SU-DHL-6 (cell line): Measurements from ENCODE around the gene FSTL4.

ENCODE experiments used
- H2AFZ ChIP-seq: fragments of 200-600 bp; sonication (generic); 2 replicates; pipeline ENCODE4 v1.6.1; 2014; ENCODE audit warnings: low read depth, mild to moderate bottlenecking, moderate library complexity, mixed read lengths, antibody characterized with exemption, low read length; ENCODE audit not compliant: severe bottlenecking
- H3F3A ChIP-seq: fragments of 200-600 bp; shearing (Covaris generic); 2 replicates; pipeline ENCODE4 v1.6.0; 2016; ENCODE audit warnings: antibody characterized with exemption, mild to moderate bottlenecking; ENCODE audit not compliant: insufficient read depth
- H3K27ac ChIP-seq: fragments of 200-600 bp; sonication (generic); 2 replicates; pipeline ENCODE4 v1.5.1; 2016; ENCODE audit warnings: low read depth, mild to moderate bottlenecking, low read length, moderate library complexity, mixed read lengths
- H3K27me3 ChIP-seq: fragments of 200-600 bp; sonication (generic), shearing (Covaris generic); 2 replicates; pipeline ENCODE4 v1.6.0; 2014; ENCODE audit warnings: mild to moderate bottlenecking, low read length
- H3K36me3 ChIP-seq: fragments of 200-600 bp; sonication (generic); 2 replicates; pipeline ENCODE4 v1.6.1; 2014; ENCODE audit warnings: mild to moderate bottlenecking, low read length, mixed read lengths
- H3K4me2 ChIP-seq: fragments of 300-600, 200-600 bp; shearing (Covaris generic), sonication (generic); 2 replicates; pipeline ENCODE4 v1.6.0; 2014; ENCODE audit warnings: low read length, low read depth, mild to moderate bottlenecking; ENCODE audit not compliant: poor library complexity, severe bottlenecking
- H3K4me3 ChIP-seq: fragments of 200-600 bp; sonication (generic); 2 replicates; pipeline ENCODE4 v1.5.1; 2014; ENCODE audit warnings: antibody characterized with exemption, low read length, mild to moderate bottlenecking, mixed read lengths; ENCODE audit not compliant: insufficient read depth, poor library complexity, severe bottlenecking
- H3K79me2 ChIP-seq: fragments of 200-600 bp; sonication (generic); 2 replicates; pipeline ENCODE4 v1.6.1; 2014; ENCODE audit warnings: mild to moderate bottlenecking, low read length, moderate library complexity; ENCODE audit not compliant: insufficient read depth
- H3K9ac ChIP-seq: fragments of 200-600 bp; sonication (generic); 2 replicates; pipeline ENCODE4 v1.7.0; 2014; ENCODE audit warnings: mild to moderate bottlenecking, low read length
- H3K9me2 ChIP-seq: fragments of 200-600 bp; sonication (generic); replicated peaks from 2 replicates; pipeline ENCODE4 v1.6.1; 2014; ENCODE audit warnings: low read length; ENCODE audit not compliant: insufficient read depth
- H3K9me3 ChIP-seq: fragments of 200-600 bp; sonication (generic); 2 replicates; pipeline ENCODE4 v1.6.1; 2014; ENCODE audit warnings: low read length, mixed read lengths; ENCODE audit not compliant: insufficient read depth
- H4K20me1 ChIP-seq: fragments of 200-600 bp; sonication (generic); 2 replicates; pipeline ENCODE4 v1.6.1; 2014; ENCODE audit warnings: low read depth, mild to moderate bottlenecking, antibody characterized with exemption, low read length, moderate library complexity, mixed read lengths
- EZH2phosphoT487 ChIP-seq: fragments of 200-600 bp; sonication (generic), shearing (Covaris generic); conservative IDR thresholded peaks from 2 replicates; pipeline ENCODE4 v1.6.1; 2018; ENCODE audit warnings: mild to moderate bottlenecking, antibody characterized with exemption, low read length, moderate library complexity, mixed read lengths
- TF ChIP-seq, protein P1 (sequence below): fragments of 200-600 bp; sonication (generic); IDR thresholded peaks from one replicate; pipeline ENCODE4 v1.5.1; 2017; ENCODE audit warnings: antibody characterized with exemption, mild to moderate bottlenecking, low read length, moderate library complexity; ENCODE audit not compliant: insufficient read depth, poor library complexity, severe bottlenecking

Gene FSTL4

DNA sequence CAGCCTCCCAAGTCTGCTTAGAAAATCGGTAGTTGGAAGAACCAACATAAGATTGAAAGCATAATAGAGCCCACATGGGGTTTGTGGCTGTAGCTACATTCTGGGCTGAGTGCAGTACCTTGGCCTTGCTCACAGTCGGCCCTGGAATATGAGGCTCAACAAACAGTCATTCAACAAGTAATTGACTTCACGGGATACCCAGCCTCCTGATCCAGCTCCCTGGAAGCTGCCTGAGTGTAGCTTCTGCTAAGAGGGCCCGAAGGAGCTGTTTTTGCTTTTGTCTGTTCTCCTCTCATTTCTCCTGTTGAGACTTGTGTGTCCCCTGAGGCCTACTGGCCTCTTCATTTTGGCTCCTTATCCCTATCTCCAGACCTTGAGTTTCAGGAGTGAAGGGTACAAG is 389.8 kb downstream of the FSTL4 start:
- Histone ChIP-seq H3K9ac (no peak overlapping the region), H3K4me3 (no peak overlapping the region), H3K9me3 (no peaks in the 10 kb centered on the region), H3F3A (no peaks in the 10 kb centered on the region), H2AFZ (no peak overlapping the region), H3K27me3 (no peaks in the 10 kb centered on the region), H4K20me1 (no peaks in the 10 kb centered on the region), H3K9me2 (no peaks in the 10 kb centered on the region), H3K4me2 (no peak overlapping the region), H3K27ac (no peak overlapping the region), H3K79me2 (no peaks in the 10 kb centered on the region), H3K36me3 (no peaks in the 10 kb centered on the region)
- TF ChIP-seq EZH2phosphoT487 = no peak
- TF ChIP-seq, protein P1, sequence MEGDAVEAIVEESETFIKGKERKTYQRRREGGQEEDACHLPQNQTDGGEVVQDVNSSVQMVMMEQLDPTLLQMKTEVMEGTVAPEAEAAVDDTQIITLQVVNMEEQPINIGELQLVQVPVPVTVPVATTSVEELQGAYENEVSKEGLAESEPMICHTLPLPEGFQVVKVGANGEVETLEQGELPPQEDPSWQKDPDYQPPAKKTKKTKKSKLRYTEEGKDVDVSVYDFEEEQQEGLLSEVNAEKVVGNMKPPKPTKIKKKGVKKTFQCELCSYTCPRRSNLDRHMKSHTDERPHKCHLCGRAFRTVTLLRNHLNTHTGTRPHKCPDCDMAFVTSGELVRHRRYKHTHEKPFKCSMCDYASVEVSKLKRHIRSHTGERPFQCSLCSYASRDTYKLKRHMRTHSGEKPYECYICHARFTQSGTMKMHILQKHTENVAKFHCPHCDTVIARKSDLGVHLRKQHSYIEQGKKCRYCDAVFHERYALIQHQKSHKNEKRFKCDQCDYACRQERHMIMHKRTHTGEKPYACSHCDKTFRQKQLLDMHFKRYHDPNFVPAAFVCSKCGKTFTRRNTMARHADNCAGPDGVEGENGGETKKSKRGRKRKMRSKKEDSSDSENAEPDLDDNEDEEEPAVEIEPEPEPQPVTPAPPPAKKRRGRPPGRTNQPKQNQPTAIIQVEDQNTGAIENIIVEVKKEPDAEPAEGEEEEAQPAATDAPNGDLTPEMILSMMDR = no peak

DNA sequence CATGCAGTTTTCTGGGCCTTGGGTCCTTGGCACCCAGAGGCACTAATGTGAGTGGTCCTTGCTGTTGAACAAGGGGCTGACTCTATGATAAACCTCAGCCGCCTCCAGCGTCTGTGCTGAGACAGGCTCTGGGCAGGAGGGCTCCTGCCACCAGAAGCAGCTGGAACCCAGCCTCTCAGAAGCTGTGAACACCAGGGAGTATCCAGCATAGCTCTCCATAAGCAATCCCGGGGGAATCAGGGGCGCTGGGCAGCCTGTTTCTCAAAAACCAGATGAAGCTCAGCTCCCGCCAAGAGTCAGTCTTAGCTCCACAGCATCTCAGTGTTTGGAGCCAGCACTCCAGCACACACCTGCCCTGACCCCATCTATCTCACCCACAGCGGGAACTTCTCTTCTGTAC is 390.3 kb downstream of the FSTL4 start:
- Histone ChIP-seq H3K79me2 (no peaks in the 10 kb centered on the region), H3F3A (no peaks in the 10 kb centered on the region), H3K9me3 (no peaks in the 10 kb centered on the region), H3K36me3 (no peaks in the 10 kb centered on the region), H4K20me1 (no peaks in the 10 kb centered on the region), H3K9ac (no peak overlapping the region), H3K27me3 (no peaks in the 10 kb centered on the region), H2AFZ (no peak overlapping the region), H3K4me2 (no peak overlapping the region), H3K4me3 (no peak overlapping the region), H3K9me2 (no peaks in the 10 kb centered on the region), H3K27ac (no peak overlapping the region)
- TF ChIP-seq, protein P1 = no peak
- no peak for TF ChIP-seq EZH2phosphoT487

DNA sequence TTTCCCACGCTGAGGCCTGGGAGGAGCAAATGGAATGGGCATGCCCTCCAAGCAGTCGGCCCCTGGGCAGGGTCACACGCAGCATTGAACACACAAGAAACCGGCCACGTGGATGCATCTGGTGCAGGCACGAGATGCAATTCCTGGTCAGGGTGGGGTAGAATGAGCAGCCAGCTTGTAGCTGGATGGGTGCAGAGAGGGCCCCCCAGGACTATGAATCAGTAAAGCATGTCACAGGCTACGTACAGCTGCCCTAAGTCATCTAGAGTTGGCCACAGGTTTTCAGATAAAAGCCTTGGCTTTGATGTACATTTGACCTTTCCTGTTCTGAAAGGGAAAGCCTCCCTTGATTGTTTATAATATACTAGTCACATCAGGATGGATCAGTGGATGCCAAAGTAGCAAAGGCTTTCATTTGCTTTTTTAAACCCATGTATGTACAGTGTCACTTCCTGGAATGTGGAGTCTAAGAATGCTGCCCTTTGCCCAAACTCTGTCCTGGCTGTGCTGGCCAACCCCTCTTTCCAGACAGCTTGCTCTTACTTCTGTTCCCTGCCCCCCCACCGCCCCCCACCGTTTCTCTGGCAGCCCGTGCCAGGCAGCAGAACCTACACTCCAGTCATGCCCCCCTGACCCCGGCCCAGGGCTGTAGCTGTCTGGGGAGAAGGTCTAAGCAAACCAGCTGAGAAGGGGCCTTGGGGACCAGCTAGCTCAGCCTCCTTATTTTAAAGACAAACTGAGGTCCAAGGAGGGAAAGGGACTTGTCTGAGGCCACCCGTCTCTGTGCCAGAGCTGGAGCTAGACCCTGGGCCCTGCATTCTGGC is 391.3 kb downstream of the FSTL4 start:
- TF ChIP-seq, protein P1 = no peak
- no peak for TF ChIP-seq EZH2phosphoT487
- no peaks in the 10 kb centered on the region for H3K9me3 ChIP-seq
- no peaks in the 10 kb centered on the region for H3K27me3 ChIP-seq
- H3K9ac ChIP-seq = no peak overlapping the region
- H3K4me2 ChIP-seq = no peak overlapping the region
- no peak overlapping the region for H3K27ac ChIP-seq
- no peak overlapping the region for H2AFZ ChIP-seq
- H3K9me2 ChIP-seq = no peaks in the 10 kb centered on the region
- H3F3A ChIP-seq = no peaks in the 10 kb centered on the region
- H3K36me3 ChIP-seq = no peaks in the 10 kb centered on the region
- no peaks in the 10 kb centered on the region for H3K79me2 ChIP-seq
- no peak overlapping the region for H3K4me3 ChIP-seq
- no peaks in the 10 kb centered on the region for H4K20me1 ChIP-seq
